HEK293 (cell line): Measurements from ENCODE around the gene NLRP4.

Experiments used
- CTCF ChIP-seq: fragments of 450-650 bp; formaldehyde crosslinking; IDR thresholded peaks from 2 replicates; pipeline ENCODE4 v1.5.1; 2016; ENCODE audit warnings: missing biosample characterization, missing genetic modification characterization
- KLF10 ChIP-seq: fragments of 450-650 bp; IDR thresholded peaks from 2 replicates; pipeline ENCODE4 v1.5.1; 2018; ENCODE audit warnings: missing biosample characterization, mild to moderate bottlenecking, missing genetic modification characterization
- MYNN ChIP-seq: fragments of 450-650 bp; formaldehyde crosslinking; IDR thresholded peaks from 2 replicates; pipeline ENCODE4 v1.5.1; 2016; ENCODE audit warnings: missing biosample characterization, missing genetic modification characterization, borderline replicate concordance
- REST ChIP-seq: fragments of 450-650 bp; formaldehyde crosslinking; IDR thresholded peaks from 2 replicates; pipeline ENCODE4 v1.5.1; 2016; ENCODE audit warnings: missing biosample characterization, missing genetic modification characterization
- TCF7L2 ChIP-seq: IDR thresholded peaks from 2 replicates; pipeline ENCODE4 v1.6.1; 2011; ENCODE audit warnings: low read depth, mild to moderate bottlenecking, inconsistent platforms, low read length, moderate library complexity, borderline replicate concordance
- YY1 ChIP-seq: fragments of 450-650 bp; formaldehyde crosslinking; IDR thresholded peaks from 2 replicates; pipeline ENCODE4 v1.5.1; 2018; ENCODE audit warnings: missing biosample characterization, missing genetic modification characterization
- ZNF221 ChIP-seq: fragments of 450-650 bp; formaldehyde crosslinking; IDR thresholded peaks from 2 replicates; pipeline ENCODE4 v1.5.1; 2017; ENCODE audit warnings: missing biosample characterization, missing genetic modification characterization, borderline replicate concordance
- ZNF513 ChIP-seq: fragments of 450-650 bp; IDR thresholded peaks from 2 replicates; pipeline ENCODE4 v1.5.1; 2018; ENCODE audit warnings: missing biosample characterization, missing genetic modification characterization

GRCh38 chr19:55812449-55812848 lies 23.9 kb upstream of the NLRP4 start:
- TF ChIP-seq CTCF (tag by site-specific recombination) (no peak), YY1 (tag by site-specific recombination) (no peak), TCF7L2 (no peak), REST (tag by site-specific recombination) (no peak), MYNN (tag by site-specific recombination) (no peak), ZNF513 (tag by site-specific recombination) (no peak), ZNF221 (tag by site-specific recombination) (no peak), KLF10 (no peak)
